NK-92 (cell line): Measurements from ENCODE around the gene PIH1D1.

Source experiments
- DNase-seq: peaks from one replicate; lab custom pipeline; 2025; ENCODE audit not compliant: unreplicated experiment; lab: John Stamatoyannopoulos, UW

Gene PIH1D1

DNA sequence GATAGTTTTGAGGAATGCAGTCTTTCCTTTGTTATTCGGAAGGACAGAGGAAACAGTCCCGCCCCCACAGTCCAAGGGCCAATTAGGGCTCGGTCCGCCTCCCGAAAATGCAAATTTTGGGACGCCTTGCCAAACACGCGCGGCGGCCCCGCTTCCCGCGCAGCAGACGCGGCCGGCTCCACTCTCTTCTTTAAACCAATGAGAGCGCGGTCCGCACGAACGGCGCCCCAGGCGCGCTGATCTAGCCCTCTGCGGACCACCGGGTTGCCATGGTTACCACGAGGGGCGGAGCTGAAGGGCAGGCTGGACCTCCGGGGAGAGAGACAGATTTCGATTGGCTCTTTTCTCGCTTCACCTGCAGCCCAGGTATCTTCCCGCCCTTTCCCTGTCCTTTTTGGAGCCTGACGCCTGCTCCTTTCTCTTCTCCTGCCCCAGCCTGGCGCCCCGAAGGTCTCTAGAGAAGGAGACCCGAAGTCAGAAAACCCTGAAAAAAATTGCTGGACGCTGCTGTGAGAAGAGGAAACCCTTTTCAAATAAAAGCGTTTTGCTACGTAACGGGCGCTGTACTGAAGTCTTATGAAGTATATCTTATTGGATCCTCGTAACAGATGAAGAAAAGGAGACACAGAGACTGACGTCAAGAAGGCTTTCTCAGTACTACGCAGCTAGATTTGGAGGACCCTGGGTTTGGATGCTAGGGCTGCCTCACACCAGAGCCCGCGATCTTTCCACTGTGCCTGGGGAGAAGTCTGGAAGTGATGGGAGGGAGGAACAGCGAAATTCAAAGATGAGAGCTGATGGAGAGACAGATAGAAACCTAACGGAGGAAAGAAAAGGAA lies 30.4 kb downstream of the PIH1D1 start:
- no peak for DNase-seq

DNA sequence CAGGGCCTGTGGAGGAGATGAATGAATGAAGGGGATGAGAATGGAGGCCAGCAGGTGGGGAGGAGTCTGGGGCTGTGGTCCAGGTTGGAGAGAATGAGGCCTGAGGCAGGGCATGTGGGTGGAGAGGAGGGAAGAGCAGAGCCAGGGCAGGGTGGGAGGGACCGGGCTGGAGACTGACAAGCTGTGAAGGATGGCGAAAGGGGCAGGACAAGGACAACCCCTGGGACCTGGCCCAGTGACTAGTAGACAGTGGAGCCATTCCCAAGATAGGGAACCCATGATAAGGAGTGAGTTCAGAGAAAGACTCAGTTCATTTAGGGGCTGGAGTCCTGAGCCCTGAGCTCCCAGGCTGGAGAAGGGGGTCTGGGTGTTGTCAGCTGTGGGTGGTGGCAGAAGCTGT lies 31.4 kb downstream of the PIH1D1 start:
- no peak for DNase-seq

DNA sequence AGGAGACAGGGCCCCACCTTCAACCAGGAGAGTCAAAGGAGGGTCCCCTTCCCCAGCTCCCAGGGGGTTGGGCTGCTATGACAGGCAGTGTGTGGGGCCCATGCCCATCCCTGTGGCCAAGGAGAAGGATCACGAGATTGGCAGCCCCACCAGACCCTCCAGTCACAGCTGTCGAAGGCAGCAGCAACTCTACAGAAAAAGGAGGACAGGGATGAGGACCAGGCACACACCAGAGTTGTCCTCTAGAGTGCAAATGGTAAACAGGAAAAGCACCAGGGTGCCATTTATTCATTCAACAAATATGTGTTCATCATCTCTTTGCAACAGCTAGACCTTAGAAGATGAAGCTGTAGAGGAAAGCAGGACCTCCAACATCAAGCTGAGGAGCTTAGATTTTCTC lies 32.4 kb downstream of the PIH1D1 start:
- DNase-seq = no peak

DNA sequence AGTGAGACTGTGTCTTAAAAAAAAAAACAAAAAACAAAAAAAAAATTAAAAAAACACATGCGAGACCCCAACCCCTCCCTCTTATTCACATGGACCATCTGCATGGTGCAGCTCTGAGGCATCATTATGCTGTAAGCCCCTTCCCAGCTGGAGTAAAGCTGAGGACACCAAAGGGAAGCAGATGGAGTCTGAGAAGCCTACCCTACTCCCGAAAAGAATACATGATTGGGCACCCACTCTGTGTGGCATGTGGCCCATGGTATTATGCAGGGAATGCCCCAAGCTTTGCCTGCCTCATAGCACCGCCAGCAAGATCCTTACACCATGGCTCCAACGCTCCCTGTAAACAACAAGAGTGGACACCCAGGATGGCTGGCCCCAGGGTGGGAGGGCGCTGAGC lies 33.1 kb downstream of the PIH1D1 start:
- no peak for DNase-seq

DNA sequence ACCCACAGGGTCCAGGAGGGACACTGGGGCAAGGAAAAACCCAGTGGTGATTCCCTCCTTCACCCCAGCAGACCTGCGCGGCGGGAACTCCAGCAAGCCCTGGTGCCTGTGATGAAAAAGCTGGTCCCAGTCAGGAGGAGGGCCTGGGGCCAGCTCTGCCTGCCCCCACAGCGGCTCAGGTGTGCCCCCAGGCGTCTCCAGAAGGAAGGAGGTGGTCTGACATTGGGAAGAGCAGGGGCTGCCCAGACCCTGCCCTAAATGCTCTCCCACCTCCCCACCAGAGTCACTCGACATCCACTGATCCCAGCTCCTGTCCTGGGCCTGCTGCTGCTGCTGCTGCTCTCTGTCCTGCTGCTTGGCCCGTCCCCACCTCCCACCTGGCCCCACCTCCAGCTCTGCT lies 34.5 kb downstream of the PIH1D1 start:
- no peak for DNase-seq

DNA sequence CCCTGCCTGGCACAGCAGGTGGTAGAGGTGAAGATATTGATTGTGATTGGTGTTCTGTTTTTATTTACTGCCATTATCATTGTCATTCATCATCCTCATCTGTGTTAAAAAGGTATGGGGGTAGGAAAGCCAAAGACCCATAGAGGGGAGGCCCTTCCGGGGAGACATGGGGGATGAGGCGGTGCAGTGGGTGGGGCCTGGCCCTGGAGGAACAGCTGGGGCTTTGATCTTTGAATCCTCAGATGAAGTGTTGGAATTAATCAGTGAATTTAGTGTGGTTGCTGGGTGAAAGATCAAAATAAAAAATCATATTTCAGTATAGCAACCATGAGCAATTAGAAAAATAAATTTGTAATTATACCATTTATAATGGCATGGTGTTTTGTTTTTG lies 35.8 kb downstream of the PIH1D1 start:
- DNase-seq = no peak

DNA sequence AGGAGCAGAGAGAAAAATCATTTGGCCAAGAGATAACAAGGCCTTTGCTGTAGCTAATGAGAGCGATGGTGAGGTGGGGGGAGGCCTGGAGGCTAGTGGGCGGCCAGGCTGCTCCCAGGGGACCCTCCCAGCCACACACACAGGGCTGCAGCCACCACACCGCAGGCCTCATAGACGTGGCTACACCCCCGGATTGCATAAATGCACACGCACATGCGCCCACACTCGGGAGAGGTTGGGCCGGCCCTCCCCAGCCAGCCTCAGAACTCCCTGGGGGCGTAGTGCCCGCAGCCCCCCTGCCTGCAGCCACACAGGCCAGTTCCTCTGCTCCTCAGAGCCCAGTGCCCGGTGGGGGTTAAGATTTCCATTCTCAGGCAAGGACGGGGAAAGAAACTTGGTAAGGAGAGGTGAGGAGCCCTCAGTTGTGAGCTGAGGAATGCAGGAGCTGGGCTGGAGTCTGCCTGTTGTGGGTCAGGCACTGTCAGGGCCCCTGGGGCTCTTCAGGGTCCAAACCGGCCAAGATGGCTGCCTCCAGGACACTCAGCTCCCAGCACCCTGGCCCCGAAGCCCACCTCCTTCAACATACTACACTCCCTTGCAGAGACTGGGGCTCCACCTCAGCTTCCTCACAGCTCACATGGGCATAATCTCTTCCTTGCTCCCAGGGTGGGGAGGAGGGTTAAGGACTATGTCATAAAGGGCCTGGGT lies 36.4 kb downstream of the PIH1D1 start:
- DNase-seq = no peak

DNA sequence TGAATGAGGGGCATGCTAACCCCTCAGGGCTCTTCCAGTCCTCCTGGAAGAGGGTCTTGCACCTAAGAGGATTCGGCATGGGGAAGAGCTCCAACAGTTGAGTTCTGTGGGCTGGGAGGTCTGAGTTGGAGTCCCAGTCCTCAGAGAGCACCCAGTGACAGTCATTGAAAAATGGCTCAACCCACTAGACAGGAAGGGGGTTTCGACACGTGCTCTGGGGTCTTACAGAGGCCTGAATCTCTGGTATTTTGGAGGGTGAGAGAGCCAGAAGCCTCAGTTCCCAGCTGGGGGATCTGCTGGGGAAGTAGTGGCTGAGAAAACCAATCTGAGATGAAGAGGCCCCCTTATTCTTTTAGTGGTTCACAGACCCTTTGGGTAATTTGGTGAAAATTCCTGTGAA lies 37.4 kb downstream of the PIH1D1 start:
- DNase-seq = no peak

DNA sequence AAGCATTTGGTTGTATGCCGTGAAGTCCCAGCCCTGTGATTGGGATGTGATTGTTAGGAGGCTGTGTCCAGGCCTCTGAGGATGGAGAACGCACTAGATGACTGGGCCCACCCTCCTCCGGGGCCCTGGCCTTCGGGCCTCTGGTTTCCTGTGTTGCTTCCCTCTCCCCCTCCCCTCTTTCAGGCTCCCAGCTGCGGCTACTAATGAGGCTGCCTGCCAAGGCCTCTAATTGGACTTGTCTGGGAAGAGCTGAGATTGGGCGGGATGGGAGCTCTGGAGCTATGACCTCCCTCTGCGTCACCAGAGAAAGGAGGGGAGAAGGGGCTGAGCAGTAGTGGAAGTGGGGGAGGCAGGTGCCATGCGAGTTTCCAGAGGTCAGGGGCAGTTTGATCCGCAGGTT lies 38.3 kb downstream of the PIH1D1 start:
- DNase-seq = no peak

DNA sequence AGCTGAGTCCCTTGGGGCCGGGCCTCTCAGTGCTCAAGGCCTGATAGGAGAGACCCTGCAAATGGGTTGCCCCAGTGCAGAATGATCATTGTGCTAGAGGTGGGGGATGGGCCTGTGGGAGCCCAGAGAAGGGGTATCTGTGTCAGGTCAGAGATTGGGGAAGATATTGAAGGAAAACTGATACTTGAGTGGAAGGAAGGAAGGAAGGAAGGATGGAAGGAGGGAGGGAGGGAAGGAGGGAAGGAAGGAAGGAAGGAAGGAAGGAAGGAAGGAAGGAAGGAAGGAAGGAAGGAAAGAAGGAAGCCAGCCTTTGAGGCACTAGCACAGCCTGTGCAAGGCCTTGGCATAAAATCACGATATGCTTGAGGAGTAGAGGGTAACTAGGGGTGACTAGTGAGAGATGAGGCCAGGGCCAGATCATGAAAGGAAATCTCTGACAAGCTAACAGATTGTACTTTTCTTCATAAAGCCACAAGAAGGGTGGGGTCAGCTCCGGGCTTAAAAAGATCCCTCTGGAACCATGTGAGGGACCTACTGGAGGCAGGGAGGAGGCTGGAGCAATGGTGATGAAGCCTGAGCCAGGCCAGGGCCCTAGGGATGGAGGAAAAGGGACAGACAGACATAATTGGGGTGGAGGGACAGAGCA lies 39.8 kb downstream of the PIH1D1 start:
- no peak for DNase-seq

DNA sequence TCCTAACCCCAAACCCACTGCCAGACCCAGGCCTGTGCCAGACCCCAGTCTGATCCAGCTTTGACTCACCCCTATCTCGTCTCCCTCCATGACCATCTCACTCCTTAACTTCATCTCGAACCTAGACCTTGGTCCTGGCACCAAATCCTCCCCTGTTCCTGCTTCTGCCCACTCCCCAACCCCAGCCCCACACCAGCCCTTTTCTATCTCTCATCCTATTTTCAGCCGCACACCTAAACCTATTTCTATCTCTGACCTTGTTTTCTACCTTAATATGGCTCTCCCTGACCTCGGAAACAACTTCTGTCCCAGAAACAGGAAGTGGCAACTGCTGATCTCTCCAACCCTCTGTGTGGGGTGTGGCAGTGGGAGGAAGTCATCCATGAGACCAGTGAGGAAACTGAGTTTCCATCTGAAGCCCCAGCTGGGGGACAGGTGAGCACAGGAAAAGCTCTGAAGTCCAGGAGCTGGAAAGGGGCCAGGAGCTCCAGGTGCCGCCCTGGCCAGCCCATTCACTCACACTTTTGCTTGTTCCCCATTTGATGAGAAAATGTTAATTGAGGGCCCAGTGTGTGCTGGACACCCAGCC lies 42.1 kb downstream of the PIH1D1 start:
- DNase-seq = no peak

DNA sequence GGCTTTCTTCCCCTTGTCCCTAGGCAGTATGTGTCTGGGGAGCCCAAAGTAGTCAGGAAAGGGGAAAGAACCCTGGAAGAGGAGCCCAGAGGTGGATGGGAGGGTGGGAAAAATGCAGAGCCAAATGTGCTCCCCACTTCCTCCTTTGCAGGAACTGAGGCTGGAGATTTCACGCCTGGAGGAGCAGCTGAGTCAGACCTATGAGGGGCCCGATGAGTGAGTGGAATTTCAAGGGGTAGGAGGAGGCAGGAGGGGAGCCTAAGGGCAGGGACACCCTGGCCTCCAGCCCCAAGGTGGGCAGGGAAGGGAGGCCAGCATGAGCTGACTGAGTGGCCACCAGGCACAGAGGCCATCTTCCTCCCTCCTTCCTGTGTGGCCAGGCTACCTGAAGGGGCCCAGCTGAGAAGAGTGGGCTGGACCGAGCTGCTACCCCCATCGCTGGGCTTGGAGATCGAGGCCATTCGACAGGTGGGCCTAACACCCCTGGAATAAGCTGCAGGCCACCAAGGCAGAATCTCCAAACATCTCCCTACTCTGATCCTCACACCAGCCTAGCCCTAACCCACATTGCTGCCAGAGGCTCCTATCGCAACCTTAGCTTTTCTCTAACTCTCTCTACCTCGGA lies 42.7 kb downstream of the PIH1D1 start:
- DNase-seq = no peak

DNA sequence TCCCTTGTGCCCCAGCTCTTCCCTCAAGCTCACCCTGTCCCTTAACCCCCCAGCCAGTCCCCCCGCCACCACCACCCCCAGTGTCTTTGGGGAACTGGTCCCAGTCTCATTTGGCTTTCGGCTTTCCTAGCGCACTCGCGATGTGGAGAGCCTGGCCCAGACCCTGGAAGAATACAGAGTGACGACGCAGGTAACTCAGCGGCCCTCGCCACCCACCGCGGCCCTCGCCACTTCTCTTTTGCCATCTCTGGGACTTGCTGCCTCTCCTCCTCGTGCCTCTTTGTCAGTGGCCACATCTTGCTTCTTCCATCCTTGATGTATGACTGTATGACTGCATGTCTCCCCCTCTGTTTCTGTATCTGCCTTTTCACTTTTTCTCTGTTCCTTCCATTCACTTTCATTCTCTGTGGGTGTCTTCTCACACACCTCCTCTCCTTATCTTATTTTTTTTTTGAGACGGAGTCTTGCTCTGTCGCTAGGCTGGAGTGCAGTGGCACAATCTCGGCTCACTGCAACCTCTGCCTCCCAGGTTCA lies 44.1 kb downstream of the PIH1D1 start:
- no peak for DNase-seq

DNA sequence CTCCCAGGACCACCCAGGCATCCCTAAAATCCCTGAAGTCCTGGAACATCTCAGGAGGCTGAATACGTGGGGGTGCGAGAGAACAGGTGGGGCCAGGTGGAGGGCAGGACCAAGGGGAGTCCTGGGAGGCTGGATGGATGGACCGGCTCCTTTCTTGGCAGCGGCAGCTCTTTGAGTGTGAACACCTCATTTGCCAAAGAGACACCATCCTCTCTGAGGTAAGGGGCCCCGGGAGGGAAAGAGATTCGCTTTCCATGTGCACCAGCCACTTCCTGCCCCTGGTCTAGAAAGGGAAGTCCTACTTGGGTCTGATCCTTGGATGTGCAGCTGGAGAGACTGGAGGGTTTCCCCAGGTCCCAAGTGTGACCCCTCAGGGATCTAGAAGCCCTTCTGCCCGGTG lies 44.5 kb downstream of the PIH1D1 start:
- no peak for DNase-seq

DNA sequence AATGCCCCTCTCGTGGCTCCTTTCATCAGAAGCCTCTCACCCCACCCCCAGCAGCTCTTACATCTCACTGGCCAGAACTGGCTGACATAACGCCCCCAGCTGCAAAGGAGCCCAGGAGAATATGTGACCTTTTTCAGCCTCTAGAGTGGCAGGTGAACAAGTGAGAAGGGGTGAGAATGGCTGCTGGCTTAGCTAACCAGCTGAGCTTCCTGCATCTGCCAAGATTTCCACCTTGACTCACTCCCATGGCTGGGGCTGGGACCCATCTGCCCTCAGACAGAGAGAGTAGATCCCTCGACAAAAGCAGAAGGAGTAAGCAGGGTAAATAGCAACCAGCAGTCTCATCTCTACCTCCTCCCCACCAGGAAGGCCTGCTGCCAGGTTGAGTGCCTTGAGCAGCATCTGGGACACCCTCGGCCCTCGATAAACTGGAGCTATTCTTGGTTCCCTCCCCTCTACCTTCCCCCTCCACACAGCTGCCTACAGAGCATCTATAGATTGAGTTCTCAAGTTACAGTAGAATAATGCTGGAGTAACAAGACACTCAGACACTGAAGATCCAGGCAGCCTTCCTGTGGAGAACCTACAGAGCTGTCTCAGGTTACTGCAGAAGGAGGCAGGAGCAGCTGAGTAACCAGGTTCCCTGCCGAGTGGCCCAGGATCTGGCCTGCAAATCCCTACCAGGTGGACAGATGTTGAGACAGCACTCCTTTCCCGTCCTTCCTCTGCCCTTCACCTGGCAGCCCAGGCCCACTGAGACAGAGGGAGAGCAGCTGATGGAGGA lies 48.0 kb downstream of the PIH1D1 start:
- no peak for DNase-seq

DNA sequence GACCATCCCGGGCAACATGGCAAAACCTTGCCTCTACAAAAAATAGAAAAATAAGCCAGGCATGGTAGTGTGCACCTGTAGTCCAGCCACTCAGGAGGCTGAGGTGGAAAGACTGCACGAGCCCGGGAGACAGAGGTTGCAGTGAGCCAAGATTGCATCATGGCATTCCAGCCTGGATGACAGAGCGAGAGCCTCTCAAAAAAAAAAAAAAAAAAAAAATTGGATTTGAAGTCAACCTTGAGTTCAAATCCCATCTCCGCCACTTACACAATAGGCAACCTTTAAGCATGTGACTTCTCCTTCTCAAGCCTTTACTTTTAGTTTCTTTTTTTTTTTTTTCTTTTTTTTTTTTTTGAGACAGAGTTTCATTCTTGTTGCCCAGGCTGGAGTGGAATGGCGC lies 51.6 kb downstream of the PIH1D1 start:
- no peak for DNase-seq

DNA sequence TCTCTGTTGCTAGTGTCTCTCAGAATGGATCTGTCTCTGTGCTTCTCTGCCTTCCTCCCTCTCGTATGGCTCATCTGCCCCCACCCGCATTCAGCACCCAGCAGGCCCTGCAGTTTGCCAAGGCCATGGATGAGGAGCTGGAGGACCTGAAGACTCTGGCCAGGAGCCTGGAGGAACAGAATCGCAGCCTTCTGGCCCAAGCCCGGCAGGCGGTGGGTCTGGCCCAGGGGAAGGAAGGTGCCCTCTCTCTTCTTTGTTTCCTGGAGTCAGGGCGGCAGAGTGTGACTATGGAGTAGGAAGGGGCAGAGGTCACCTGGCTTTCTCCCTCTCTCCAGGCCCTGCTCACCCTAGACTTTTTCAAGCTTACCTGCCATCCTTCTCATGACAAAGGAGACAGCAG lies 52.7 kb downstream of the PIH1D1 start:
- DNase-seq = no peak

DNA sequence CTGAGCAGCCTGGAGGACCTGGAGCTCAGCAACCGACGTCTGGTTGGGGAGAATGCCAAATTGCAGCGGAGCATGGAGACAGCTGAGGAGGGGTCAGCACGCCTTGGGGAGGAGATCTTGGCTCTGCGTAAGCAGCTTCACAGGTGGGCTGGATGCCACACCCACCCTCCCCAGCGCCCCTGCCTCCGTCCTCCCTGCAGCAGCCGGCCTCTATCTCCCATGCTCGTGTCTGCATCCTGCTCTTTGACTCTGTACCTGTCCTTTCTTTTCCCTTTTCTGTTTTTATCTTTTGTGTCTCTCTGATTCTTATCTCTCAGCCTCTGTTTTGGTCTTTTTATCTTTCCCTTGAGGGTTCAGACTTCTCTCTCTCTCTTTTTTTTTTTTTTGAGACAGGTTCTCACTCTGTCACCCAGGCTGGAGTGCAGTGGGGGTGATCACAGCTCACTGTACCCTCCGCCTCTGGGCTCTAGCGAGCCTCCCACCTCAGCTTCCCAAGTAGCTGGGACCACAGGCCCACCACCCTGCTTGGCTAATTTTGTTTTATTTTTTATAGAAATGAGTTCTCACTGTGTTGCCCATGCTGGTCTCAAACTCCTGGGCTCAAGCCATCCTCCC lies 53.5 kb downstream of the PIH1D1 start:
- no peak for DNase-seq

DNA sequence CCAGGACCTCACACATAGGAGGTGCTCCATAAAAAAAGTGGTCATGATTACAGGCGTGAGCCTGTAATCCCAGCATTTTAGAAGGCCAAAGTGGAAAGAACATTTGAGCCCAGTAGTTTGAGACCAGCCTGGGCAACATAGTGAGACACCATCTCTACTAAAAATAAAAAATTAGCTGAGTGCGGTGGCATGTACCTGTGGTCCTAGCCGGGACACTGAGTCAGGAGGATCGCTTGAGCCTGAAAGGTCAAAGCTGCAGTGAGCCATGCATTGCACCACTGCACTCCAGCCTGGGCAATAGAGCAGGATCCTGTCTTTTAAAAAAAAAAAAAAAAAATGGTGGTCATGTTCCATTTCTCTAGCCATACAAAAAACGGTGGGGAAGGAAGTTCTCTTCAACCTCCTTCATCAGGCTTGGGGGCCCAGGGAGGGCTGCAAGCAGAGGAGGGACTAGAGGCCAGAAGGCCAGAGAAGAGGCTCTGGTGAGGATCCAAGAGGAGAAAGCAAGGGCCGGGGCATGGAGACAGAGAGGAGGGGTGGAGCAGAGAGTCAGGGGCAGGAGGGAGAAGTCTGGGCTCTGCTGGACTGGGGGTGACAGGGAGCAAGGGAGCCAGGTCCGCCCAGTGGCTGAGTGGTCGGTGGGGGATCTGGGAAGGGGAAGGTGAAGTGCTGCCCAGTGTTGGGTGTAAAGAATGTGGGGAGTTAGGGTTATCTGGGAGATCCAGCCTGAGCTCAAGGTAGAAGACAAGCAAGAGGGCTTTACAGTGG lies 54.7 kb downstream of the PIH1D1 start:
- no peak for DNase-seq
